ENCODE measurements around the gene CECR2. TPM values are rescaled to one million over a fixed set of nuclear protein-coding genes. Genes with fewer than 3 reads are reported as not detected.

The CECR2 gene
- total RNA-seq, 1 experiment from 2014 or later, result not detected

DNA sequence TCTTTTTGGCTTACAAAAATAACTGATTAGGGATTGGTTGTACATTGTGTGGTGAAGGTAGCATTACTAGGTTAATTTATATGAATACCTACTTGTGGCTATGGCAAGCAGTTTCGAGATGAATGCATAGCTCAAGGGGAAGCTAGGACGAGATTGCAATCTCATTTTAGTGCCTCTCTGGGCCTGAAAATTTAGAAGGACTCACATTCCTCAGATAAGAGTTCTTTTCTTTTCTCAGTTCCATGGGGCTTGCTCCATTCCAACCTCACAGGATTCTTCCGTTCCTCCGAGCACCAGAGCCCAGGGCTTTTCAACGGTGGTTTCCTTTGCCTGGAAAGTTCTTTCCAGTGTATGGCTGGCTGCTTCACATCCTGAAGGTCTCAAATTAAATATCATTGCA is 82.1 kb downstream of the CECR2 start:
- no peak for DNase-seq (ENCODE audit: low read depth)

DNA sequence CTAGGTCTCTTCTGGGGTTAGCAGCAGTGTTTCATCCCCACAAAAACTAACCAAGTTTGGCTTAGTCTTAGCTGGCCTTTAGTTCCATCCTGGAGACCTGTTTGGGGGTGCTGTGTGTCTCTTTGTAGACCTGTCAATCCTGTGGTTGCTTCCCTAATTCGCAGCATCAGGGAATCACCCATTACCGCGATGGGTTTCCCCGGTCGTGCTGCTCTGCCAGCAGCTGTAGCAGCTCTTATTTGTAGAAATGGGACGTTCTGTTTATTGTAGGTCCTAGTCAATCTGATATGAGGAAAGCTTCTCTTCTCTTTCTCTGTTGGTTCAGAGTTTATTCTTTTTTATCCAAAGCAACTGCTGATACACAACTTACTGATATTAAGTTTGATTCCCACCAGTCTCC is 91.6 kb downstream of the CECR2 start:
- no peak for DNase-seq (ENCODE audit: low read depth)

DNA sequence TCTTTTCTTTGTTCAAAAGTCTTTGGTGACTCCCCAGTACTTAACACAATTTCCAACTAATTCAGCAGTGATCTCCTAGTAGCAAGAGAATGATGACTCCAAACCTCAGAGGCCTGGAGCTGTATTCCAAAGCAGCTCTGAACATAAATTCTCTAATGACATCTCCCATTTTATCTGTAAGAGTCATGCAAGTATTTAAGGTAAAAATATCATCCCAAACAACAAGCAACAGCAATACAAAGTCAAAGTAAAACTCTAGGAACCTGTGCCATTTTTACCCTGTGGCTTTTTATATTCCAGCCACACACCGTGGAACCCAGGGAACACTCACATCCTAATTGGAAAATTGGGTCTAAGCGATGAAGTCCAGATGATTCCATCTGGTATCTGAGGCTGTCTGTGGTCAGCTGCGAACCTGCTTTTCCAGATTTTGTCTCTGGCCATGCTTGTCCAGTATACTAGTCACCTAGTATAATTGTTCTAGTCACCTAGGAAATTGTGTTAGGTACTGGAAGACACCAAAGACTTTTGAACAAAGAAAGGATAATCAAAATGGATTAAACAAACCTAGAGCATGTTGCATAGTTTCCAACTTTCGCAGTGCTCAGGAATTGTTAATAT is 101.7 kb downstream of the CECR2 start:
- DNase-seq (ENCODE audit: low read depth), result no peak

DNA sequence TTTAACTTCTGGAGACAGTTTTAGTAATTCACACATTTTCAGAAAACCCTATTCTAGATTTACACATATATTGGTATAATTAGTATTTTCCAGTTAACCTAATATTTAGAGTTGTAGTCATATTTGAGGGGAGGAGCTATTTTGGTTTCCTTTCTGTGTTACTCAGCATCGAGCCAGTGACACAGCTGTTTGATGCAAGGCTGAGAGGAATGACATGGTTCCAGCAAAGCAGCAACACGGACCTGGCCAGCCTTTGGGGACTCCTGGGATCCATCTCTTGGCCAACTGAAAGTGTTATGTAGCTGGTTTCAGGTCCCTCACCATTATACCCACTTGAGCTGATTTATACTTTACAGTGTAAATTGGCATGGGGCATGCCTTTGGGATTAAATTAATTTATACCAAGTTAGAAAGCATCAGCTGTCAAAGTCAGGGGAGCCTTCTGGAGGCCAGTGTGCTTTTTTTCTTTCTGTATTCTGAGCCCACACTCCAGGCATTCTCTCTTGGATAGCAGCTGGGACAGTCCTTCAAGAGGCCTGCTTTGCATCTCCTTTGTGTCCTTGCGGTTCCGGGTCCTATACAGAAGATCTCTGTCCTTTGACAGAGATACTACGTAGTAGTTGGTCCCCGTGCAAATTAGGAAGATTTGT is 102.8 kb downstream of the CECR2 start:
- peak; percentile 3 for DNase-seq (ENCODE audit: low read depth)

DNA sequence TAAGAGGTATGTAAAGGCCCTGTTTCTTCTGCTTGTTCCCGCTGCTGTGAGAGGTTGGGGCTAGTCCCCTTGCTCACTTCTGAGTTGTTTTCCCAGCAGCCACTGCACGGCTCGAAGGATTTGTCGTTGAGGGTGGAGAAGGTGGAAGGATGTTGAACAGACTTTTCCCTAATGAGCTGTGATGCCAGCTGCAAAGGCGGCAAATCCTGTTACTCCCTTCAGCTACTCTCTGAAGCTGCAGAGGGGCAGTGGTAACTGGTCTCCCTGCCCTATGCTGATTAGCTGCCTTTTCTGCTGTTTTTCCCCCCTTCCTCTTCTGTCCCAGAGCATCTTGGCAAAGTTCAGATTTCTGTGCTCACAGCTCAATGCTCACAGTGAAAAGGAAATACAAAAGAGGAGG is 103.7 kb downstream of the CECR2 start:
- DNase-seq (ENCODE audit: low read depth), result no peak

DNA sequence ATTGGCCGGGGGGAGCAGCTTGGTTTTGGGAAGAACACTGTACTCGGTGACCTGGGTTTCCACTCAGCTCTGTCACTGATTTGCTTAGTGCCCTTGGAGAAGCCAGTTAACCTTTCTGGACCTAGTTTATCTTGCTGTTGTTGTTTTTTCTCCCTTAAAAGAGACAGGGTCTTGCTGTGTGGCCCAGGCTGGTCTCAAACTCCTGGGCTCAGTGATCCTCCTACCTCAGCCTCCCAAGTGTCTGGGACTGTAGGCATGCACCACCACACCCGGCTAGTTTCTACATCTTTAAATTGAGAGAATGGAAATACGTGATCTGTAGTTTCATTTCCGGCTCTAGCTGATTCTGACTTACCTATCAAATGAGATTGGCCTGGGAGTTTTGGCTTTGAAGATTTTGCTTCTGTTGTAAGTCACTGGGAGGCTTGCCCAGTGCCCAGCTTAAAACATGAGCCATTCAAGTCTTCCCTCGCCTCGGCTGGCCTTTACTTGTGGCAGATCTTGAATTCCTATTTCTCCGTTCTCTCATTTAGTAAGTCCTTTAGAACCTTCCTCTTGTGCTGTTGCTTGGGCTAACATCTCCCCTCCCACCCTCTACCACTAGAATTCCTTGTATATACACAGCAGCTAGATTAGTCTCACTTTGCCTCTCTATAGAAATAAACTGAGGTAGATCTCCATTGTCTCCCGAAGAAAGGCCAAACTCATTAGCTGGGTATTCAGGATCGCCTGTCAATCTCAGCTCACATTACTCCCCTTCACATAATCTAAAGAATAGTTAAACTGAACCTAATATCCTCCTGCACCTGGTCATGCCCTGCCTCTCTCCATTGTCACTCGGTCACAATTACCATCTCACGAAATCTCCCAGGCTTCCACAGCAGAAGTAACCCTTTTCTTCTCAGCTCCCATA is 106.3 kb downstream of the CECR2 start:
- no peak for DNase-seq (ENCODE audit: low read depth)

DNA sequence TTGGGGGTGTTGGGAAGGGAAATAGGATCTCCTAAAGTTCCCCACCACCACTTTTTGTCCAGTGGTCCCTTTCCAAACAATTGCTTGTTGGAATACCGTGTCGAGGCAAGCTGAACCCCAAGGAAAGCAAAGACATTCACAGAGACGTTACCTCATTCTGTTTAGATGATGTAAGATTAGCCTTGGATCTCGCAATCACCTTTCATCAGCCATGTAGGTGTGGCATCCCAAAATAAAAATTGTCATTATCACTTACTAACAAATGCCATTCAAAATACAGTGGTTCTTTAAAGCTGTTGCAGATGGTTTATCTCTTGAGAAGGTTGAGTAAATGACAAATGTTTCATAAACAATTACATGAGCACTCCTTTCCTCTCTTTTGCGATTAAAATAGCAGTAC is 107.6 kb downstream of the CECR2 start:
- no peak for DNase-seq (ENCODE audit: low read depth)

DNA sequence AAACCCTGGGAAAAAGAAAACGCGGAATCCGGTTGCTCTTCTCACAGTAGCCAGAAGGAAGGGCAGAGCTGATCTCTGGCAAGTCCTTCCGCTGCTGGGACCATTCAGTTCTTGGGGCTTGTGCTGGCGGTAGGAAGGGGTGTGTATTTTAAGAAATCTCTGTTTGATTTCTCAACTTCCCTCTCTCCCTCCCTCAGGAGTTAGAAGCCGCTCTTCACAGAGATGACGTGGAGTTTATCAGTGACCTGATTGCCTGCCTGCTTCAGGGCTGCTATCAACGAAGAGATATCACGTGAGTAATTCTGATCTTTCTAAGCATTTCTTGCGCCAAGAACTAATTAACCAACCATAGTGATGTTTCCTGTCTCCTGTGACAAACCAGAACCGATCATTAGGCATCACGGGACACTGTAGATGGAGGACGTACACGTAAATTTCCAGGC is 108.2 kb downstream of the CECR2 start:
- DNase-seq (ENCODE audit: low read depth), result no peak

DNA sequence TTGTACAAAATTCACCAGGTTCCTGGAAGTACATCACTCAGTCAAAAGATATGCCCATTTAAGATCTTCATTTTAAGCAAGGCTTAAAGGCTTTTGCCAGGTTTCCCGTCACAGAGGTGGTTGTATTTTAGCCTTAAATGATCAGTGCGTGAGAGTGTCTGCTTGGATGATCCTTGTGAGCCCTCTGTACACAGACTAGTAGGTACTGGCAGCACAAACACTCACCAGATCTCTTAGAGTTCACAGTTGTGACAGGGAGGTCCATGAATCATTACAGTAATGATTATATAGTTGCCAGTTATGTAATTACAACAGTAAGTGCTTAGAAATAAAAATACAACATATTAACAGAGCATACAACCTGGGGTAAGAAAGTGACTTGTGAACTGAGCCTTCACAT is 109.9 kb downstream of the CECR2 start:
- DNase-seq (ENCODE audit: low read depth), result no peak

DNA sequence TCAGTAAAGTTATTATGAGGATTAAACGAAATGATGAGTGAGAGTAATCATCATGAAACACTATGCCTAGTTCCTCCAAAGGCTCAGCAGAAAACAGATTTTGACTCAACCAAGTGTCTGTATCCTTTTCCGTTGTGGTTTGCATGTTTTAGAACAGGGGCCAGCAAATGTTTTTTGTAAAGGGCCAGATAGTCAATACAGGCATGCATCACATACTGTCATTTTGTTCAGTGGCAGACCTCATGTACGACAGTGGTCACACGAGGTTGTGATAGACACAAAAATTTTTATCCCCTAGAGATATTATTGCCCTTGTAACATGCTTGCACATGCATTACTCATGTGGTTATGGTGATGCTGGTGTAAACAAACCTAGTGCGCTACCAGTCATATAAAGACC is 112.2 kb downstream of the CECR2 start:
- DNase-seq (ENCODE audit: low read depth), result no peak

DNA sequence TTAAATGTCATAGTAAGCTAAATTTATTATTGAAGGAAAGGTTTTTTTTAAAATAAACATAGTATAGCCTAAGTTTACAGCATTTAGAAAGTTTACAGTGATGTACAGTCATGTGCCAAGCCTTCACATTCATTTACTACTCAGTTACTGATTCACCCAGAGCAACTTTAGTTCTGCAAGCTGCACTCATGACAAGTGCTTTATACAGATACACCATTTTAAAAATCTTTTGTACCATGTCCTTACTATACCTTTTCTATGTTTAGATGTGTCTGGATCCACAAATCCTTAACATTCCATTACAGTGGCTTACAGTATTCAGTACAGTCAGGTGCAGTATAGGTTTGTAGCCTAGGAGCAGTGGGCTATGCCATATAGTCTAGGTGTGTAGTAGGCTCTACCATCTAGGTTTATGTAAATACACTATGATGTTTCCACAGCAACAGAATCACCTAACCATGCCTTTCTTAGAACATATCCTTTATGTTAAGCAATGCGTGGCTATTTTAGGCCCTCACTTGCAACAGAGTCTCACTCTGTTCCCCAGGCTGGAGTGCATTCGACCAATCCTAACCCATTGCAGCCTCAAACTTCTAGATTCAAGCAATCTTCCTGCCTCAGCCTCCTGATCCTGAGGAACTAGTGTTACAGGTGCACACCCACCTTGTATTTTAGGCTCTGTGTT is 114.6 kb downstream of the CECR2 start:
- no peak for DNase-seq (ENCODE audit: low read depth)

DNA sequence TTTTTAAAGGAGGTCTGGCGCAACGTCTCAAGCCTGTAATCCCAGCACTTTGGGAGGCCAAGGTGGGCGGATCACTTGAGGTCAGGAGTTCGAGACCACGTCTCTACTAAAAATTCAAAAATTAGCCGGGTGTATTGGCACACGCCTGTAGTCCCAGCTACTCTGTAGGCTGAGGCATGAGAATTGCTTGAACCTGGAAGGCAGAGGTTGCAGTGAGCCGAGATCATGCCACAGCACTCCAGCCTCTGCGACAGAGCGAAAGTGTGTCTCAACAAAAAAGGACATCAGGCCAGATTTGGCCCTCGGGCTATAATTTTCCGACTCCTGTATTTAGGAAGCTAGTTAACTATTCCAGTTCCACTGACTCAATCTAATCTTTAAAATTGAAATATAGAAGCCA is 115.3 kb downstream of the CECR2 start:
- DNase-seq (ENCODE audit: low read depth), result no peak

DNA sequence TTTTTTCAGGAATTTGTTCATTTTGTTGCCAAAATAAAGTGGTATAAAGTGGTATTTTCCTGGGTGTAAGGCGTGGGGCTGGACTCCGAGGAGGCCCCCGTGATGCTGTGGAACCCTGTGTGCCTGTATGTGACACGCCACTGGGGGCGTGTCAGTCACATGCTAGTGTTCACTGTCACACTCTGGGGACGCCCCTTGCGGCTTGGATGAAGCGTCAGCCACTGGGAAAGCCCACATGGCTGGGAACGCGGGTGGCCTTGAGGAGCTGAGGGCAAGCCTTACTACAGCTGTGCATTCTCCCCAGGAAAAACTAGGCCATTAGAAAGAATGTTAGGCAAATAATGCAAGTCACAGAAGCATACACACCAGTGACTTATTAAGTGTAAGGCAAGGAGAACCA is 117.1 kb downstream of the CECR2 start:
- no peak for DNase-seq (ENCODE audit: low read depth)

DNA sequence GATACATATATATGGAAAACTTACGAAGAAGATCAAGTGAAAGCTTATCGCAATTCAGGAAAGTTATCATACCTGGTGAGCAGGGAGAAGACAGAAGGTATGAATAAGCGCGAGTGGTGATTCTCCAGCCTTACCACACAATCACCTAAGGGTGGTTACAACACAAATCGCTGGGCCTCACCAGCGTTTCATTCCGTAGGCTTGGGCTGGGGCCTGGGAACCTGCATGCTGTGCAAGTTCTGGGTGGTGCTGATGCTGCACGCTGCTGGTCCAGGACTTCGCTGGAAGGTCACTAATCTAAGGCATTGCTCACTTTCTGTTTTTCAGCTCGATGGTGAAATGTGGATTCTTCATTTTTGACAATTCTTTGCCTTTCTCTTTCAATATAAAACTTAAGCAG is 117.5 kb downstream of the CECR2 start:
- no peak for DNase-seq (ENCODE audit: low read depth)

DNA sequence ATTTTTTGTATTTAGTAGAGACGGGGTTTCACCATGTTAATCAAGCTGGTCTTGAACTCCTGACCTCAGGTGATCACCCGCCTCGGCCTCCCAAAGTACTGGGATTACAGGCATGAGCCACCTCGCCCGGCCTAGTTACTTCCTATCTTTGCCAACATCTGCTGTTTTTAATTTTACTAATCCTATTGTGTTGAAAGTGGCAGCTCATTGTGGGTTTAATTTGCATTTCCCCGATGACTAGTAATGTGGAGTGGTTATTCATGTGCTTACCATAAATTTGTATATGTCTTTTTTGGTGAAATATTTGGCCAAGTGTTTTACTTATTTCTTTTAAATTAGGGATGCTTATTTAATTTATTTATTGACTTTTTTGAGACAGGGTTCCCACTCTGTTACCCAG is 119.8 kb downstream of the CECR2 start:
- DNase-seq (ENCODE audit: low read depth), result no peak

DNA sequence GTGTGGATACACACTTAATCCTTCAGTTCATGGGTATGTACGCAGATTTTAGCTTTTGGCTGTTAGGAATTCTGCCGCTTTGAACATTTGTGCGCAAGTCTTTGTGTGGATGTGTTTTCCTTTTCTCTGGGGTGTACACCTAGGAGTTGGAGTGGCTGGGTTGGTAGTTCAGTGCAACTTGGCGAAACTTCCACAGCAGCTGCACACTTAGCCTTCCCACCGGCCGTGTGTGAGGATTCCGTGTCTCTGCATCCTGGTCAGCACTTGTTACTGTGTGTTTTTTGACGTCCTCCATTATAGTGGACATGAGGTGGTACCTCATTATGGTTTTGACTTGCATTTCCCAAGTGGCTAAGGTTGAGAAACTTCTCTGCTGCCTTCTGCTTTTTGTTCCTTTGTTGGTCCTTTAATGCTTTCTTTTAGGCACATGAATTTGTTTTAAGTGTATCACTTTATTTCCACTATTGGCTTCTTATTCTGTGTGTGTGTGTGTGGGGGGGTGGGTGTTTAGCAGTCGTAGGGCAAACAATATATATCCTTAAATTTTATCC is 121.9 kb downstream of the CECR2 start:
- no peak for DNase-seq (ENCODE audit: low read depth)

DNA sequence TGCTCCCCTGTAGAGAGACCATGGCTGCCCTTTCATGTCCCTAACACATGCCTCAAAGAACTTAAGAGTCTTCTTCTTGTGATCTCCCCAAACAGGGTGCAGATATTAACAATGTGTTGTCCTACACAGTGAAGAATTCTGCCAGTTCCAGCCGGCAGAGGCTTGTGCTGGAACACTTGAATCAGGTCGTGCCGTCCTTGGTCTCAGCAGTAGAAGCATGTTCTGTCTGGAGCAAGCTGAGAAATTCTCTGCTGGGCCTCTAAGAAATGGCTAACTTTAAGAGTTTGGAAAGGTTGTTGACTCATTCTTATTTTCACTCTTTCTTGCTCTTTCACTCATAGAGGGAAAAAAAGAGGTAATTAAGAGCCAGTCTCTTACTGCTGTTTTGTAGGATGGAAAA is 123.0 kb downstream of the CECR2 start:
- no peak for DNase-seq (ENCODE audit: low read depth)

DNA sequence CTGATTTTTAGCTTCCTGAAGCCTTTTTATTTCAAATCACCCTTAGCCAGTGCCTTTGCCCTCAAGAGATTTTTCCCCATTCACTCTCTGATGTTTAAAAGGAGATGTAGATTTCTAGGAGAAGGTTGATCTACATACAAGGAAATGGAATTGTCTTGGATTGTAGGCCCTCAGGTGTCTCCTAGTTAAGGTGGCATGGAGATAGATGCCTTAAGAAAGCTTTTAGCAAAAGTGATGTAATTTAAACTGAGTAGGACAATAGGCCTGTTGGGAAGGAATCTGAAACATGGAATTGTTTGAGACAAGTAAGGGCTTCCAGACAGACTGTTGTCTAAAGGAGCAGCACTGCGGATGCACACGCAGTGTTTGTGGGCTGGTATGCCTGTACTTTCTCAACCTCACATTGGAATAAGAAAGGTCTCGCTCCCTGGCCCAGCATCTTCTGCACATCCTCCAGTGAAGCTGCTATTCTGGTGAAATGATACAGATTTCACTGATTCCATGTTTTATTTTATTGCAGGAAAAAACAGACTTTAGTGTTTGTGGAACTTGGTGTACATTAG is 124.2 kb downstream of the CECR2 start:
- no peak for DNase-seq (ENCODE audit: low read depth)

DNA sequence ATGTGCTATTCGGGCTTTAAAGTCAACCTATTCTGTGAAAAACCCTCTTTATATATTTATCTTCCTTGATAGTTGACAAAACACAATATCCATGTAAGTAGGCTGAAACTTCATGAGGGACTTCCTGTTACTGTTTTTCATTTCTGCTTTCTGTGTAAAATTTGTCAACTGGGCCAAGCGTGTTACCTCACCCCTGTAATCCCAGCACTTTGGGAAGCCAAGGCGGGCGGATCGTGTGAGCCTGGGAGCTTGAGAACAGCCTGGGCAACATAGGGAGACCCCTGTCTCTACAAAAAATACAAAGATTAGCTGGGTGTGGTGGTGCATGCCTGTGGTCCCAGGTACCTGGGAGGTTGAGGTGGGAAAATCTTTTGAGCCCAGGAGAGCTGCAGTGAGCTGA is 127.6 kb downstream of the CECR2 start:
- DNase-seq (ENCODE audit: low read depth), result no peak

DNA sequence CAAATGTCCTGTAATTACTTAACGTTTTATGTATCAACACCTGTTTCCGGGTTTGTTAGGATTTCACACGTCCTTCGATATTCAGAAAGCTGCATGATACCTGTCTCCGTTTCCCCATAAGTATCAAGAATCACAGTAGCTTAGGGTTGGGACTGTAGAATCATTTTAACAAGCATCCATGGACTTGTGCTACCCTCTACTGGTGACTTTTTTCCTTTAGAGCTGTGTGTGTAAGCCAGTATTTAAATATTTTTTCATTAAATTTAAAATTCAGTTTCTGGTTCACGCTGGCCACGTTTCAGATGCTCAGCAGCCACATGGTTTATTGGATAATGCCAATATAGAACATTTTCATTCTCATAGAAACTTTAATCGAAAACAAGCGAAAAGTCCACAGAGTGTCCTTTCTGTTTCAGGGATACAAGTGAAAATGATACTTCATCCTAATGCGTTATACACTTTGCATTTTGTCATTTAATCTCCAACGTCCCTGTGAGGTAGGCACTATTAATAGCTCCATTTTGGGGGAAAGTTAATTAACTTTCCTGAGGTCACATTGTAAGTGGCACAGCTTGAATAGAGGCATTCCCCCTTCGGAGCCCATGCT is 132.5 kb downstream of the CECR2 start:
- DNase-seq (ENCODE audit: low read depth), result peak; percentile 61

DNA sequence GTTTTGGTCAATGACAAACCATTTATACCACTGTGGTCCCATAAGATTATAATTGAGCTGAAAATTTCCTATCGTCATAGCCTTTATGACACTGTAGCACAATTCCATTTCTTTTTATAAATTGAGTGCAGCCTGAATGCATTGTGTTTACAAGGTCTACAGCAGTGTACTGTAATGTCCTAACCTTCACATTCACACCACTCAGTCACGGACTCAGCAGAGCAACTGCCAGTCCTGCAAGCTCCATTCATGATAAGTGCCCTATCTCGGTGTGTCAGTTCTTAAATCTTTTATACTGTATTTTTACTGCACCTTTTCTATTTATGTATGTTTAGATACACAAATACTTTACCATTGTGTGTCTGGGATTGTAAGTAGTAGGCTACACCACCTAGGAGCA is 138.8 kb downstream of the CECR2 start:
- no peak for DNase-seq (ENCODE audit: low read depth)
